Endothelial cell of umbilical vein (primary cell): Measurements from ENCODE around the gene APPL2. TPM values are rescaled to one million over a fixed set of nuclear protein-coding genes. Genes with fewer than 3 reads are reported as not detected.

Source experiments
- BruUV-seq: library from RNA; stranded (reverse); fragments of 400-500 nt; replicated peaks from 2 replicates; lab custom pipeline; 2021; lab: Mats Ljungman, UMichigan
- CTCF ChIA-PET: fragments of 300-600, 350-600 bp; sonication (Branson Sonifier 250); formaldehyde crosslinking; loops from one replicate; lab custom pipeline; 2021; ENCODE audit warnings: antibody characterized with exemption, inconsistent platforms; lab: Charles Lee
- POLR2A ChIA-PET: fragments of 300-600, 350-600 bp; sonication (Branson Sonifier 250); formaldehyde crosslinking; loops from one replicate; lab custom pipeline; 2021; ENCODE audit warnings: antibody characterized with exemption, inconsistent platforms; lab: Charles Lee
- DNase-seq: peaks from one replicate; pipeline ENCODE4 v3.0.0-alpha.2; 2011; ENCODE audit warnings: low read depth, low spot score
- FAIRE-seq: peaks from 2 replicates; lab custom pipeline; 2011; peaks lifted over from hg19 to GRCh38; lab: Jason Lieb, UNC
- H2AFZ ChIP-seq: 2 replicates; pipeline ENCODE4 v1.6.0; 2012; ENCODE audit warnings: low read depth, low read length, control low read depth, inconsistent platforms
- H3K27ac ChIP-seq: 2 replicates; pipeline ENCODE4 v1.5.1; 2011; ENCODE audit warnings: low read depth, mild to moderate bottlenecking, control low read depth, low read length, moderate library complexity; ENCODE audit not compliant: insufficient read depth
- H3K27me3 ChIP-seq, 2 experiments: 2 replicates each; pipeline versions ENCODE4 v1.6.0 to v1.6.1; 2011; ENCODE audit warnings: low read length in 2 of 2, mixed read lengths in 1 of 2; ENCODE audit not compliant: control insufficient read depth in 2 of 2, insufficient read depth in 2 of 2
- H3K36me3 ChIP-seq, 2 experiments: 2 replicates in 1 of 2; 3 replicates in 1 of 2; pipeline ENCODE4 v1.5.1; 2011; ENCODE audit warnings: low read length in 2 of 2, mild to moderate bottlenecking in 1 of 2, moderate library complexity in 1 of 2; ENCODE audit not compliant: control insufficient read depth in 2 of 2, insufficient read depth in 2 of 2; ENCODE audit errors: extremely low read depth in 1 of 2
- H3K4me1 ChIP-seq: 3 replicates; pipeline ENCODE4 v1.5.1; 2011; ENCODE audit warnings: mild to moderate bottlenecking, low read length; ENCODE audit not compliant: control insufficient read depth, insufficient read depth; ENCODE audit errors: extremely low read depth
- H3K4me2 ChIP-seq: 2 replicates; pipeline ENCODE4 v1.6.1; 2011; ENCODE audit warnings: low read length, control low read depth, mixed read lengths; ENCODE audit not compliant: insufficient read depth
- H3K4me3 ChIP-seq, 3 experiments: fragments of 200-600 bp in 1 of 3; sonication (generic), shearing (Covaris generic) in 1 of 3; replicated peaks in 1 of 3; 2 replicates each; pipeline ENCODE4 v1.5.1; 2011 to 2016; ENCODE audit warnings: control low read depth in 3 of 3, low read length in 3 of 3, mild to moderate bottlenecking in 2 of 3, inconsistent platforms in 1 of 3, low read depth in 1 of 3, moderate library complexity in 1 of 3; ENCODE audit not compliant: insufficient read depth in 1 of 3
- H3K79me2 ChIP-seq: 2 replicates; pipeline ENCODE4 v1.6.0; 2012; ENCODE audit warnings: low read length, inconsistent platforms; ENCODE audit not compliant: control insufficient read depth, insufficient read depth
- H3K9ac ChIP-seq: replicated peaks from 2 replicates; pipeline ENCODE3; 2011; ENCODE audit warnings: low read length, control low read depth; ENCODE audit not compliant: insufficient read depth; ENCODE audit errors: extremely low read depth
- H3K9me1 ChIP-seq: replicated peaks from 3 replicates; pipeline ENCODE4 v1.6.0; 2011; ENCODE audit warnings: mild to moderate bottlenecking, low read length; ENCODE audit not compliant: control insufficient read depth, insufficient read depth; ENCODE audit errors: extremely low read depth
- H3K9me3 ChIP-seq: replicated peaks from 2 replicates; pipeline ENCODE4 v1.5.1; 2012; ENCODE audit warnings: low read length, inconsistent platforms; ENCODE audit not compliant: control insufficient read depth, insufficient read depth
- H4K20me1 ChIP-seq: replicated peaks from 2 replicates; pipeline ENCODE3; 2011; ENCODE audit warnings: mild to moderate bottlenecking, low read length; ENCODE audit not compliant: control insufficient read depth, insufficient read depth; ENCODE audit errors: extremely low read depth
- EZH2 ChIP-seq: IDR thresholded peaks from 2 replicates; pipeline ENCODE4 v1.6.1; 2012; ENCODE audit warnings: borderline replicate concordance, low read depth, mild to moderate bottlenecking, moderate library complexity, low read length, inconsistent platforms; ENCODE audit not compliant: severe bottlenecking
- FOS ChIP-seq: IDR thresholded peaks from 2 replicates; pipeline ENCODE4 v1.6.1; 2011; ENCODE audit warnings: mild to moderate bottlenecking, low read length, moderate library complexity, borderline replicate concordance; ENCODE audit not compliant: insufficient read depth
- GATA2 ChIP-seq: IDR thresholded peaks from 2 replicates; pipeline ENCODE4 v1.7.0; 2011; ENCODE audit warnings: low read depth, mild to moderate bottlenecking, moderate library complexity, mixed read lengths, low read length; ENCODE audit not compliant: insufficient read length, insufficient read depth
- JUN ChIP-seq: IDR thresholded peaks from 2 replicates; pipeline ENCODE4 v1.6.1; 2011; ENCODE audit warnings: borderline replicate concordance, low read depth; ENCODE audit not compliant: insufficient read length, insufficient read depth
- MYC ChIP-seq: IDR thresholded peaks from one replicate; pipeline ENCODE4 v1.6.1; 2011; ENCODE audit warnings: mild to moderate bottlenecking, low read depth, low read length
- POLR2A ChIP-seq: IDR thresholded peaks from 2 replicates; pipeline ENCODE4 v1.6.1; 2012; ENCODE audit warnings: low read depth, mild to moderate bottlenecking, control low read depth, low read length
- POLR2AphosphoS5 ChIP-seq: IDR thresholded peaks from 2 replicates; pipeline ENCODE4 v1.6.1; 2012; ENCODE audit warnings: low read depth, mild to moderate bottlenecking, control low read depth, low read length, moderate library complexity; ENCODE audit not compliant: insufficient read depth
- dilution Hi-C: fragments of 300-500 bp; cut with MboI; formaldehyde crosslinking; loops from one replicate; pipeline ENCODE4 v1.15.0; 2019; ENCODE audit warnings: low sequenced_read_pairs; ENCODE audit not compliant: extremely low pct_ligation_motif_present
- intact Hi-C: fragments of 100-400 bp; cut with micrococcal nuclease; formaldehyde crosslinking; loops from one replicate; pipeline ENCODE4 v1.10.0; 2022
- polyA plus RNA-seq, 4 experiments: library from polyadenylated mRNA; depleted of rRNA in 3 of 4; stranded (reverse) in 3 of 4; unstranded in 1 of 4; fragments of >200 nt; gene quantifications; 2 replicates each; pipeline versions ENCODE4 v1.2.1 to v1.2.3, GENCODE V29; 2011 to 2012; ENCODE audit warnings: missing spikeins in 1 of 4
- total RNA-seq: library from RNA; stranded (reverse); gene quantifications from 2 replicates; pipeline ENCODE4 v1.2.3, GENCODE V29; 2021
- TF ChIP-seq, protein P1 (sequence below), 2 donors: IDR thresholded peaks; 1 replicate in 1 of 2; 2 replicates in 1 of 2; pipeline ENCODE4 v1.5.1; 2011; ENCODE audit warnings: low read length in 2 of 2, mild to moderate bottlenecking in 2 of 2, moderate library complexity in 2 of 2, control low read depth in 1 of 2, inconsistent platforms in 1 of 2, low read depth in 1 of 2; ENCODE audit not compliant: insufficient read depth in 1 of 2; ENCODE audit errors: extremely low read depth in 1 of 2
- TF ChIP-seq, protein P2 (sequence below): IDR thresholded peaks from 2 replicates; pipeline ENCODE4 v1.6.1; 2011; ENCODE audit not compliant: insufficient read depth, insufficient read length

APPL2 gene
- total and polyA plus RNA-seq, 2 donors (not counting 3 experiments of a cell fraction or from before 2014, with no cell fraction given): 8.1 to 21.4 TPM

DNA sequence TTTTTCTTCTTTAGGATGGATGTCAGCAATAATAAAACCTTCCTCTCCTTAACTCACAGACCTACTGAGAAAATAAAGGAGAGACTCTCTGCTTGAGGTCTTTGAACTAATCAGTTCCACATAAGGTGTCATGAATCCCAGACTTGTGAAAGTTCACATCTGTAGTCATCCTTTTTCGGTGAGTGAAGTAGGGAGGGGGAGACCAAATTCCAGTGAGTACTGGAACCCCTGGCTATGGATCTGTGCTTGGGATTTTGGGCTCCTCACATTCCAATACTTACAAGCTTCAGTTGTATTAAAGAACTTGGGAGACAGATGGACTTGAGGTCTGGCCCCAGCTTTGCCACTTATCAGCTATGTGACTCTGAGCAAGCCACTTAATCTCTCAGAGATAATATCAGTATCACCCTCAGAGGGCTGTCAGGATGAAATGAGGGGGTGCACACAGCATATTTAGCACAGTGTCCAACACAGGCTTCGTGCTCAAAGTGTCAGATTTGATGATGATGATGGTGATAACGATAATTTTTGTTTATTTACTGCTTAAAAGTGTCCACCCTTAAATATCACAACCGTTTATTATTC is 34.8 kb upstream of the APPL2 start:
- H3K79me2 ChIP-seq: no peaks in the 10 kb centered on the region
- H3K4me3 ChIP-seq: no peak overlapping the region
- BruUV-seq: no TSS peak
- no peaks in the 10 kb centered on the region for H4K20me1 ChIP-seq
- H3K27me3 ChIP-seq: no peaks in the 10 kb centered on the region
- POLR2A ChIA-PET: no interaction called here
- H2AFZ ChIP-seq: no peak overlapping the region
- no peak for FAIRE-seq
- no peak for TF ChIP-seq MYC
- TF ChIP-seq, protein P1, sequence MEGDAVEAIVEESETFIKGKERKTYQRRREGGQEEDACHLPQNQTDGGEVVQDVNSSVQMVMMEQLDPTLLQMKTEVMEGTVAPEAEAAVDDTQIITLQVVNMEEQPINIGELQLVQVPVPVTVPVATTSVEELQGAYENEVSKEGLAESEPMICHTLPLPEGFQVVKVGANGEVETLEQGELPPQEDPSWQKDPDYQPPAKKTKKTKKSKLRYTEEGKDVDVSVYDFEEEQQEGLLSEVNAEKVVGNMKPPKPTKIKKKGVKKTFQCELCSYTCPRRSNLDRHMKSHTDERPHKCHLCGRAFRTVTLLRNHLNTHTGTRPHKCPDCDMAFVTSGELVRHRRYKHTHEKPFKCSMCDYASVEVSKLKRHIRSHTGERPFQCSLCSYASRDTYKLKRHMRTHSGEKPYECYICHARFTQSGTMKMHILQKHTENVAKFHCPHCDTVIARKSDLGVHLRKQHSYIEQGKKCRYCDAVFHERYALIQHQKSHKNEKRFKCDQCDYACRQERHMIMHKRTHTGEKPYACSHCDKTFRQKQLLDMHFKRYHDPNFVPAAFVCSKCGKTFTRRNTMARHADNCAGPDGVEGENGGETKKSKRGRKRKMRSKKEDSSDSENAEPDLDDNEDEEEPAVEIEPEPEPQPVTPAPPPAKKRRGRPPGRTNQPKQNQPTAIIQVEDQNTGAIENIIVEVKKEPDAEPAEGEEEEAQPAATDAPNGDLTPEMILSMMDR (IDR thresholded peaks at IDR 0.05; ENCODE audit: extremely low read depth in 1 of 2, insufficient read depth in 1 of 2, low read depth in 1 of 2, low read length in 2 of 2): no peak
- no peak for TF ChIP-seq POLR2AphosphoS5
- TF ChIP-seq GATA2: no peak
- TF ChIP-seq, protein P2, sequence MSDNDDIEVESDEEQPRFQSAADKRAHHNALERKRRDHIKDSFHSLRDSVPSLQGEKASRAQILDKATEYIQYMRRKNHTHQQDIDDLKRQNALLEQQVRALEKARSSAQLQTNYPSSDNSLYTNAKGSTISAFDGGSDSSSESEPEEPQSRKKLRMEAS: no peak
- no peak for TF ChIP-seq FOS
- no peak for TF ChIP-seq JUN
- TF ChIP-seq POLR2A: no peak
- TF ChIP-seq EZH2: no peak
- DNase-seq: no peak
- intact Hi-C loops (no loop called here), dilution Hi-C loops (no loop called here)
- no peak overlapping the region for H3K4me2 ChIP-seq
- no peaks in the 10 kb centered on the region for H3K36me3 ChIP-seq
- H3K4me1 ChIP-seq: no peaks in the 10 kb centered on the region
- no peaks in the 10 kb centered on the region for H3K9me1 ChIP-seq
- no peaks in the 10 kb centered on the region for H3K9me3 ChIP-seq
- CTCF ChIA-PET: interaction anchor here (1.0 to 1.7 kb wide), 3 partner anchors 9 to 112 kb away, joined by 3 to 7 read pairs (median 5); no protein-coding TSS in a partner anchor
- H3K27ac ChIP-seq: no peak overlapping the region
- H3K9ac ChIP-seq: no peak overlapping the region
